Measurements from ENCODE around the gene RNF5. TPM values are rescaled to one million over a fixed set of nuclear protein-coding genes. Genes with fewer than 3 reads are reported as not detected.
A peak's percentile ranks its signal among the peaks of the same experiment; 100 is the strongest.
"Not testable (repeated sequence)": the region's sequence is repeated elsewhere in the genome, so short reads cannot be mapped to it uniquely, and the experiment has no call there.

The RNF5 gene
- 10 to 100 TPM; 43.2 to 46.7 TPM for total RNA-seq
- long read RNA-seq, donor 1 = 0 reads
- long read RNA-seq, donor 2, partial matches to known transcripts = 1 of 2 reads
- long read RNA-seq, donor 2, other reads (novel, unspliced or antisense) = 1 of 2 reads

GRCh38 chr6:32177788-32178546, at the start of gene RNF5:
Gene RNF5 (plus strand): TSS chr6:32178405. CDS start chr6:32178512, 107 bp downstream.
- peak; percentile 98 for DNase-seq (ENCODE audit: low spot score)
- intact Hi-C loops (cut with DNase I) = loop anchor here in 1 of 2 donors (5.0 kb wide), 1 partner anchor 51 kb away; the partner anchor contains the start of gene ATF6B

DNA sequence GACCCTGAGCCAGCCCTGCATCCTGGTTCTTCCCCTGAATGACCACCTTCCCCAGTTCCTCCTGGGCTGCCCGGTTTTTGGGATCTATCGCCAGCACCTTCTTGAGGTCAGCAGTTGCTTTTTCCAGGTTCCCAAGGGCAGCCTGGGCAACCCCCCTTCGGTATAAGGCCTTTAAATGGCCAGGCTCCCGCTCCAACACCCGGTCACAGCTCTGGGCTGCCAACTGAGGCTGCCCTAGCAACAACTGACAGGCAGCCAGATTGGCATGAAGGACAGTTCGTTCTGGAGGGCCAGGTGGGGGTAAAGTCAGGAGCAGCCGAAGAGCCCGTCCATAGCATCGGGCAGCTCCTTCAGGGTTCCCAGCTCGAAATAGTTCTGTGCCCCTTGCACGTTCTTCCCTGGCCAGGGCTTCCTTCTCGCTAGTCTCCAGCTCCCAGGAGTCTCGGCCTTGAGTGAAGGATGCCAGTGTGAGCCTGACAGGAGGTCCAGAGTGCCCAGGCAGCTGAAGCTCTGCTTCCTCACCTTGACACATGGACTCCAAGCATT, 49.4 kb upstream of the RNF5 start:
- DNase-seq (ENCODE audit: low spot score) = no peak
- intact Hi-C loops (cut with DNase I) = loop anchor here in 1 of 2 donors (5.0 kb wide), 1 partner anchor 48 kb away; the partner anchor contains the start of genes AGPAT1 and RNF5

GRCh38 chr6:32129297-32130088, 48.7 kb upstream of the RNF5 start:
- intact Hi-C loops (cut with DNase I) = loop anchor here in 1 of 2 donors (5.0 kb wide), 1 partner anchor 48 kb away; the partner anchor contains the start of genes AGPAT1 and RNF5
- no peak for DNase-seq (ENCODE audit: low spot score)

DNA sequence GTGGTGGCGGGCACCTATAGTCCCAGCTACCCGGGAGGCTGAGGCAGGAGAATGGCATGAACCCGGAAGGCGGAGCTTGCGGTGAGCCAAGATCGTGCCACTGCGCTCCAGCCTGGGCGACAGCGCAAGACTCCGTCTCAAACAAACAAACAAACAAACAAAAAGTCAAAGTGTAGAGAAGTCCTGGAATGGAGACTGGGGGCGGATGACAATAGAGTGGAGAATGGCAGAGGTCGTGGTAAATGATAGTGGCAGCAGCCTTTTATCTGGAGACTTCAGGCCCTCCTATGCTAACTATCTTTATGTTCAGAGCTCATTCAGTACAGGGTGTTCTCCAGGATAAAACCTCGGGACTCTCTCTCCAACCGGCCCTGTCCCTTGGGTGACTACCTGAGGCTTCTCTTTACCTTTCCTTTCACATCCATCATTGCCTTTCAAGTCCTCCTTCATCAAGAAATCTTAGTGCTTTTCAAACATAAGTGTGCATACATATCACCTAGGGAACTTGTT, 46.7 kb upstream of the RNF5 start:
- no peak for DNase-seq (ENCODE audit: low spot score)
- intact Hi-C loops (cut with DNase I) = no loop called here

DNA sequence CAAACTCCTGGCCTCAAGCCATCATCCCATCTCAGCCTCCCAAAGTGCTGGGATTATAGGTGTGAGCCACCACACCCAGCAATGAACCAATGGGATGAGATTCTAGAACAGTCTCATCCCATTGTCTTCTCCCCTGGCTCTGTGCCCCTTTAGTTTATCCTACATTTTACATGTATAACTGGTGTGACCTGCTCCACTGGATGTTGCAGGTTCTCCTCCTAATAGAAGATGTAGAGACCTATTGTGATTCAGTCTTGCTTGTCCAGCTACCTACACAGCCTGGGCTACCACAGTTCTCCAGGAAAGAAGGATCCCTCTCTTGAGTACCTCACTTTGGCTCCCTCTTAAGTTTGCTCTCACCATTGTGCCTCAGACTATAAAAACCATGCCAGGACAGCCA, 46.1 kb upstream of the RNF5 start:
- no peak for DNase-seq (ENCODE audit: low spot score)
- intact Hi-C loops (cut with DNase I) = no loop called here

DNA sequence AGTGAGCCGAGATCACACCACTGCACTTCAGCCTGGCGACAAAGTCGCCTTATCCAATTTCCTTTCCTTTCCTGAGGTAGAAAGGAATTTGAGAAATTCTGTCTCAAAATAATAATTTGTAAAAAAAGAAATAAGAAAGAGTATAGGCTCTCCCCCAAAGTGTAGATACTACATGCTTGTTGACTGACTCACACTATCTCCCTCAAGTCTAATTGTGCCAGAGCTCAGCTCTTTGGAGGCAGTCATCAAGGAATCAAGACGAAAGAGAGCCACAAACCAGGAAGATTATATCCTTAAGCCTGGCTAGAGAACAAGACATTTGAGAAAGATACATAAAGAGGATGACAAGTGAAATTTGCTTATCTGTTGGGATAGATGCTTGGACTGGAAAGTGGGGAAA, 44.4 kb upstream of the RNF5 start:
- intact Hi-C loops (cut with DNase I) = no loop called here
- no peak for DNase-seq (ENCODE audit: low spot score)

DNA sequence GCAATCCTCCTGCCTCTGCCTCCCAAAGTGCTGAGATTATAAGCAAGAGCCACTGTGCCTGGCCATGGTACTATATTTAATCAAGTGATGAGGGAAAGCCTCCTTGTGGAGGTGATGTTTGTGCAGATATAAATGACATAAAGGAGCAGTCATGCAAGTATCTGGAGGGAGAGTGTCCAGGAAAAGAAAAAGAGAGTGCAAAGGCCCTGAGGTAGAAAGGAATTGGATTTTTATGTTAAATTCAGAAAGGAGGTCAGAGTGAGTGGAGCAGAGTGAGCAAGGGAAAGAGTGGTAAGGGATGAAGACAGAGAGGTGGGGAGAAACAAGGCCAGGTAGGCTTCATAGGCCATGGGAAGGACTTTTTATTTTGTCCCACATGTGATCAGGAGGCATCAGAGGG, 40.8 kb upstream of the RNF5 start:
- no peak for DNase-seq (ENCODE audit: low spot score)
- intact Hi-C loops (cut with DNase I) = no loop called here

DNA sequence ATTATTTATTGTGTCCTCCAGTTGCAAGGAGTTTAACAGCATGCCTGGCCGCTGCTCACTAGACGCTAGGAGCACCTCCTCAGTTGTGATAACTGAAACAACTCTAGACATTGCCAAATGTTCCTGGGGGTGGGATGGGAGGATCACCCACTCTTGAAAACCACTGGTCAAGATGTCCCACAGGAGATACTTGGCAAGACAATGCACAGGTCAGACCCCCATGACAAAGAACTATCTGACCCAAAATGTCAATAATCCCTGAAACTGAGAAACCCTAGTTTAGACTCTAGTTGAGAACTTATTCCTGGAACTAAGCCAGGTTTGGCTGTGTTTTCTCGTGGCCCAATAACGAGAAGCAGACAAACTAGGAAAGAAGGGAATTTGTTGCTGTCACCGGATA, 38.6 kb upstream of the RNF5 start:
- no peak for DNase-seq (ENCODE audit: low spot score)
- intact Hi-C loops (cut with DNase I) = no loop called here

- intact Hi-C loops (cut with DNase I) = no loop called here
- DNase-seq (ENCODE audit: low spot score) = no peak
These were observed 37.7 kb upstream of the RNF5 start for GRCh38 chr6:32140420-32141046.

DNA sequence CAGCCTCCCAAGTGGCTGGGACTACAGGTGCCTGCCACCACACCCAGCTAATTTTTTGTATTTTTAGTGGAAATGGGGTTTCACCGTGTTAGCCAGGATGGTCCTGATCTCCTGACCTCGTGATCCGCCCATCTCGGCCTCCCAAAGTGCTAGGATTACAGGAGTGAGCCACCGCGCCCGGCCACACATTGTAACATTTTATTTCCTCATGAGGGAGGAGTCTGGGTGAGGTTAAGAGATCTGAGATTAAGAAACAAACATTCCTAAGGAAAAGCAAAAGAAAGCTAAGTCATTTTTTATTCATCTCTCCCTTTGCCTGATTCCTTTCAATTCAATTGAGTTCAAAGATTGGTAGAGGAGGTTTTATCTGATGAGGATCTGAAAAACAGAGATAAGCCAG, 34.0 kb upstream of the RNF5 start:
- intact Hi-C loops (cut with DNase I); DNase-seq (ENCODE audit: low spot score): not testable (repeated sequence)

DNA sequence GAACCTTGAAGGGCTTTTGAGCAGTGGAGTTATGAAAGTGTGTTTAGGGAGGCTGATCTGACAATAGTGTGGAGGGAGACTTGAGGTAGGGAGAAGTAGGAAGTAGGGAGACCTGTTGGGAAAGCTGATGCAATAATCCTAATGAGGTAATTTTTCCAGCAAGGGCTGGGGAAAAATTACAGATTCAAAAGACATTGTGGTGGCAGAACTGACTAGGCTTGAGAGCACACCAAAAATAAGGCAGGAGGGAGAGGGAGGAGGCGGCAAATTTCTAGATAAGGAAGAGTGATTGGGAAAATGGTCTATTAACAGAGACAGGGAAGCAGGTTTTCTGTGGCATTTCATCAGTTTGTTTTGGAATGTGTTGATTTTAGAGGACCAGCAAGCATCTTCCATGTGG, 31.9 kb upstream of the RNF5 start:
- intact Hi-C loops (cut with DNase I) = no loop called here
- no peak for DNase-seq (ENCODE audit: low spot score)

DNA sequence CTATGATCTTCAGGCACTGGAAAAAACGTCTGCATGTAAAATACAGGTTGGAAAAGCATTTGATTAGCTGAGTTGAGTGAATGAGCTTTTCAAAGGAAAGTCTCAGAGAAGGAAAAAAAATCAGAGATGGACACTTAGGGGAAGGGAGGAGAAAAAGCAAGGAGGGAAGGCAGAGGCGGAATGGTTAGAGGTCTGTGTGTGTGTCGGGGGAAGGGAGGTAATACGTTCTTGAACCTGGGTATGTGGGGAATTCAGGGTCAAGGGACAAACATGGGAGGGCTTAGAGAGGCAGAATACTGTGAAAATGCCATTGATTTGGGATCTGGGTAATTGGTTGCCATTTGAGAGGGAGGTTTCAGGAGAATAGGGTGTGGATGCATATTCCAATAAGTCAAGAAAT, 31.5 kb upstream of the RNF5 start:
- DNase-seq (ENCODE audit: low spot score) = no peak
- intact Hi-C loops (cut with DNase I) = no loop called here

- intact Hi-C loops (cut with DNase I) = no loop called here
- no peak for DNase-seq (ENCODE audit: low spot score)
These were observed 30.6 kb upstream of the RNF5 start for GRCh38 chr6:32147401-32148132.

DNA sequence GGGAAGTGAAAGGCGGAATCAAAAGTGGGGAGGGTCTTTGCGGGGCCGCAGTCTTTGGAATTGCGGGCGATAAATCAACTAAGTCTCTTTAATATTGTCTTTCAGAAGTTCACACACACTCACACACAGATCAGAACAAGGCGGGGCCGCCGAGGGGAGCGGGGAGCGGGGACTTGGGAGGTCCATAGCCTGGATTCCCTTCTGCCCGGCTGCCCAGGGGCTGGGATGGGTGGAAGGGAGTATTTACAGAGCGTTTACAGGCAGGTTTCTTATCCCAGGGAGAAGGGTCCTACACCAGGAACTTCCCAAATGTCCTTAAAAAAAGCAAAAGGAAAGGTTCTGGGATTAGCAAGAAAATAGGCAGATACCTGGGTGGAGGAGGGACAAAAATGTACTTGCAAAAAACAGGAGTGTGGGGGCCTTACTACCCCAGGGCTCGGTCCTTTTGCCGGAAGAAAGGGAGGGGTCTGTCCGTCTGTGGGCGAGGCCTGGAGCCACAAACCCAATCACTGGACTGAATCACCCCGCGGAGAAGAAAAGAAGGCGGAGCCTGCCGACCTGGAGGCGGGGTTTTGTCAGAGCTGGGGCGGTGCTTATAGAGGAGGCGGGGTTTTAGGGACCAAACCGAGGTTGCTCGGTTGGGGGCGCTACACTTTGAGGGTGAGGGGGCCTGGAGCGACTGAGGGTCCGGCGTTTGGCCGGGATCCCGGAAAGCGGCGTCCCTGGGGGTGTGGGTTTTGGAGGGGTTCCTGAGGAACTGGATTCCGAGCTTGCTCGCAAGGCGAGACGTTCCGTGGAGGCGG, 29.7 kb upstream of the RNF5 start:
- peak; percentile 90 for DNase-seq (ENCODE audit: low spot score)
- intact Hi-C loops (cut with DNase I) = no loop called here

DNA sequence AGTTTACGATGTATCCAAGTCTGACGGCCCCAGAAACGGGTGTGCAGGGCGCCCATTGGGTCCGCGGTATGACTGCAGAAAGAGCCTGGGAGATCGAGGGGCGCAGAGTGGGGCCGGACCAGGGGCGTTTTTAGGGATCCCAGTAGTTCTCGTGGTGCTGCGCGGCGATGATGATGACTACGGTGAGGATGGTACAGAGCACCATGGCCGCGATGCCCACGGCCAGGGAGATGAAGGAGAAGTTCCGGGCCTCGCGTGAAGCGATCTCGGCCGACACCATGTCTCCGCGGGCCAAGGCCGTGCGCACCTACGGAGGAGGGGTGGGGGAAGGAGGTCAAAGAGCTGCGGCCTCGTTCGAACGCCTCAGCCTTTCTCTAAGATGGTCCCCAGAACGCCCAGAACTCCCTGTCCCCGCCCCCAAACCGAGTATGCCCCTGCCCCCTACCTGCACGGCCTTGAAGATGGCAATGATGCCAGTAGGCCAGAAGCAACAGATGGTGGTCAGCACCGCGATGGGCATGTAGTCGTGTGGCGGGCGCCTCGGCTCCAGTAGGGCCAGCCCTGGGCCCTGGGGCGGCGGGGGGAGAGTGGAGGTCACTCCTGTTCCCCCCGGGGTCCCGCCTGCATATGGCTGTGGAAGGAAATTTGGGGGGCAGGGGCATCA, 29.0 kb upstream of the RNF5 start:
- intact Hi-C loops (cut with DNase I) = no loop called here

GRCh38 chr6:32149932-32150870, 28.0 kb upstream of the RNF5 start:
- intact Hi-C loops (cut with DNase I) = no loop called here
- DNase-seq (ENCODE audit: low spot score) = peak; percentile 71

More for the DNA sequence above, 29.0 kb upstream of the RNF5 start:
- DNase-seq (ENCODE audit: low spot score) = no peak
